Mesothelial cell of epicardium (in vitro differentiated cells): ENCODE results near the gene MAP3K8. TPM values are rescaled to one million over a fixed set of nuclear protein-coding genes. Genes with fewer than 3 reads are reported as not detected.
A peak's percentile ranks its signal among the peaks of the same experiment; 100 is the strongest.

Experiments
- DNase-seq, 2 experiments: peaks; one replicate each; pipeline ENCODE4 v3.0.0; 2021; ENCODE audit warnings: low spot score in 2 of 2; ENCODE audit not compliant: unreplicated experiment in 2 of 2
- H3K27ac Mint-ChIP-seq: 2 replicates; pipeline ENCODE4 v1.8.0; 2021; ENCODE audit warnings: mixed read lengths
- H3K27me3 Mint-ChIP-seq: 2 replicates; pipeline ENCODE4 v1.8.0; 2021; ENCODE audit warnings: low read depth, mixed read lengths
- H3K36me3 Mint-ChIP-seq: 2 replicates; pipeline ENCODE4 v1.8.0; 2021; ENCODE audit warnings: mixed read lengths
- H3K4me1 Mint-ChIP-seq: 2 replicates; pipeline ENCODE4 v1.8.0; 2021; ENCODE audit warnings: mixed read lengths
- H3K4me3 Mint-ChIP-seq: 2 replicates; pipeline ENCODE4 v1.8.0; 2021; ENCODE audit warnings: mild to moderate bottlenecking, moderate library complexity, mixed read lengths
- H3K9me3 Mint-ChIP-seq: 2 replicates; pipeline ENCODE4 v1.8.0; 2021; ENCODE audit warnings: mixed read lengths
- total RNA-seq: library from RNA; stranded (reverse); gene quantifications from 3 replicates; pipeline ENCODE4 v1.2.1, GENCODE V29; 2021
- TF ChIP-seq, protein P1 (sequence below): fragments of 200-600 bp; sonication (generic); IDR thresholded peaks from one replicate; pipeline ENCODE4 v1.5.0; 2021; ENCODE audit warnings: antibody characterized with exemption; ENCODE audit not compliant: unreplicated experiment

The MAP3K8 gene
- total RNA-seq, 1 donor from 2014 or later = 25.0 TPM

DNA sequence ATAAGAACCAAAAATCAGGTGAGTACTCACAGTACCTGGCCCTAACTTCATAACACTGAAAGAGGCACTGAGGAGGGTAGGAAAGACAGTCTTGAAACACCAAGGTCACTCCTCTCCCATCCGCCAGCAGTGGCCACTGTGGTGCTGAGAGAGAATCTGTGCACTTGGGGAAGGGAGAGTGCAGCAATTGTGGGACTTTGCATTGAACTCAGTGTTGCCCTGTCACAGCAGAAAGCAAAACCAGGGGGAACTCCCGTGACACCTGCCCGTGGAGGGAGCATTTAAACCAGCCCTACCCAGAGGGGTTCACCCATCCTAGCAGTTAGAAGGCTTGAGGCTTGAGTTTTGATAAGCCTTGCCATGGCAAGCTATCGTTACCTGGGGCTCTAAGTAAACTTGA is 35.2 kb upstream of the MAP3K8 start:
- Mint-ChIP-seq H3K4me3 (no peak overlapping the region), H3K36me3 (no peaks in the 10 kb centered on the region), H3K27ac (no peak overlapping the region), H3K4me1 (peaks cover 5% of the 10 kb centered on the region), H3K27me3 (no peaks in the 10 kb centered on the region), H3K9me3 (no peaks in the 10 kb centered on the region)
- TF ChIP-seq, protein P1, sequence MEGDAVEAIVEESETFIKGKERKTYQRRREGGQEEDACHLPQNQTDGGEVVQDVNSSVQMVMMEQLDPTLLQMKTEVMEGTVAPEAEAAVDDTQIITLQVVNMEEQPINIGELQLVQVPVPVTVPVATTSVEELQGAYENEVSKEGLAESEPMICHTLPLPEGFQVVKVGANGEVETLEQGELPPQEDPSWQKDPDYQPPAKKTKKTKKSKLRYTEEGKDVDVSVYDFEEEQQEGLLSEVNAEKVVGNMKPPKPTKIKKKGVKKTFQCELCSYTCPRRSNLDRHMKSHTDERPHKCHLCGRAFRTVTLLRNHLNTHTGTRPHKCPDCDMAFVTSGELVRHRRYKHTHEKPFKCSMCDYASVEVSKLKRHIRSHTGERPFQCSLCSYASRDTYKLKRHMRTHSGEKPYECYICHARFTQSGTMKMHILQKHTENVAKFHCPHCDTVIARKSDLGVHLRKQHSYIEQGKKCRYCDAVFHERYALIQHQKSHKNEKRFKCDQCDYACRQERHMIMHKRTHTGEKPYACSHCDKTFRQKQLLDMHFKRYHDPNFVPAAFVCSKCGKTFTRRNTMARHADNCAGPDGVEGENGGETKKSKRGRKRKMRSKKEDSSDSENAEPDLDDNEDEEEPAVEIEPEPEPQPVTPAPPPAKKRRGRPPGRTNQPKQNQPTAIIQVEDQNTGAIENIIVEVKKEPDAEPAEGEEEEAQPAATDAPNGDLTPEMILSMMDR = no peak
- no peak for DNase-seq

DNA sequence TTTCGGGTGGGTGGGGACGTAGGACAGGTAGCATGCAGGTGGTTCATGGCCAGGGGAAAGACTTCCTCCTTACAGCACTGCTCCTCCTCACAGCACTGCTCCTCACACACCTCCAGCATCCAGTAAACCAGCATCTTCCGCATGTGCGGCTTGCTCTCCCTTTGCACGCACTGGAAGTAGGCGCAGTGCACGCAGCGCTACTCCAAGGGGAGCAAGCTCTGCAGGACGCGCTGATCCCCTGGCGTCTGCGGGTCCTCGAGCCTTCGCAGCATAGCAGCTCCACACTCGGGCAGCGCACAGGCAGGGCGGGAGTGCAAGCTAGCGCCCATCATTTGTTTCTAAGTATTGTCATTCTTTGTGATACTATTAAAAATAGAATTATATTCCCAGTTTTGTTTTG is 30.5 kb upstream of the MAP3K8 start:
- Mint-ChIP-seq H3K4me1 (no peaks in the 10 kb centered on the region), H3K27ac (no peak overlapping the region), H3K4me3 (no peak overlapping the region), H3K36me3 (peaks cover 5% of the 10 kb centered on the region), H3K27me3 (no peaks in the 10 kb centered on the region), H3K9me3 (peaks cover 15% of the 10 kb centered on the region)
- TF ChIP-seq, protein P1 = no peak
- no peak for DNase-seq

DNA sequence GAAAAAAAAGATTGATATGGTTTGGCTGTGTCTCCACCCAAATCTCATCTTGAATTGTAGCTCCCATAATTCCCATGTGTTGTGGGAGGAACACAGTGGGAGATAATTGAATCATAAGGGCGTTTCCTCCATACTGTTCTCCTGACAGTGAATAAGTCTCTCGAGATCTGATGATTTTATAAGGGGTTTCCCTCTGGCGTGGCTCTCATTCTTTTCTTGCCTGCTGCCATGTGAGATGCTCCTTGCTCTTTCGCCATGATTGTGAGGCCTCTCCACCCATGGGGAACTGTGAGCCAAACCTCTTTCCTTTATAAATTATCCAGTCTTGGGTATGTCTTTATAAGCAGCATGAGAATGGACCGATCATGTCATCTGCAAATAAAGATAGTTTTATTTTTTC is 29.4 kb upstream of the MAP3K8 start:
- Mint-ChIP-seq H3K4me1 (no peaks in the 10 kb centered on the region), H3K36me3 (peaks cover 5% of the 10 kb centered on the region), H3K27me3 (no peaks in the 10 kb centered on the region), H3K4me3 (no peak overlapping the region), H3K9me3 (peaks cover 15% of the 10 kb centered on the region), H3K27ac (no peak overlapping the region)
- no peak for DNase-seq
- TF ChIP-seq, protein P1 = no peak

DNA sequence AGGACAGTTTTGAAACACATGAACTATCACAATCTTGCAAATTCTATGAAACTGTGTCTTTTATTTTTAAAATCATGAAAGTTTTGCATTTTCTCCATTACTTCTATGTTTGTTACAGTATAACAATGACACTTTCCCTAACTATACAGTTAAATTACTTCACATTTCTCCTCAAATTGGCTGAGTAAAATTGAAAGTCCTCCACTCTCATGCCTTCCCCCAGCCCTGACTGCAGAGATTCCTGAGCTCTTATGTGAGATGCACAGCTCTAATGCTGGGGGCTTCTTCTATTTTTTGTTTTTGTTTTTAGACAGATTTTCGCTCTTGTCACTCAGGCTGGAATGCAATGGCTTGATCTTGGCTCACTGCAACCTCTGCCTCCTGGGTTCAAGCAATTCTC is 22.7 kb upstream of the MAP3K8 start:
- Mint-ChIP-seq H3K4me3 (no peak overlapping the region), H3K9me3 (no peaks in the 10 kb centered on the region), H3K4me1 (peaks cover 6% of the 10 kb centered on the region), H3K36me3 (no peaks in the 10 kb centered on the region), H3K27me3 (no peaks in the 10 kb centered on the region), H3K27ac (no peak overlapping the region)
- TF ChIP-seq, protein P1 = no peak
- no peak for DNase-seq

DNA sequence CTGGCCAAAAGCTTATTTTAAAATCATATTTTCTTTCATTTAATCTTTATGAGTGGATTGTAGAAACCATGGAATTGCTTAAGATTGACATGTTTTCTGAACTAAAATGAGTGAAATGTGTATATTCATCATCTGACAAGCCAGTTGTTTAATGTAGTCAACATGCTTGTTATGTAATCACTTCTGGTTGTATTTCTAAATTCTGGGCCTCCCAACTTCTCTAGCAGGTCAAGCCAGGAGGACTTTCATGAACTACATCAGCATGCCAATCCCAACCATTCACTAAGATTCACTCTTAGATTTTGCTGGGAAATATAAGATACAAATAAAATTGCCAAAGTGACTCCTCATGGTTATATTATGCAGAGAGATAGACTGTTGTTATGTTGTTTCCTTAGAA is 21.1 kb upstream of the MAP3K8 start:
- H3K4me1 Mint-ChIP-seq = peaks cover 7% of the 10 kb centered on the region
- H3K4me3 Mint-ChIP-seq = no peak overlapping the region
- no peaks in the 10 kb centered on the region for H3K9me3 Mint-ChIP-seq
- TF ChIP-seq, protein P1 = no peak
- H3K27me3 Mint-ChIP-seq = no peaks in the 10 kb centered on the region
- DNase-seq = no peak
- H3K27ac Mint-ChIP-seq = no peak overlapping the region
- H3K36me3 Mint-ChIP-seq = no peaks in the 10 kb centered on the region

DNA sequence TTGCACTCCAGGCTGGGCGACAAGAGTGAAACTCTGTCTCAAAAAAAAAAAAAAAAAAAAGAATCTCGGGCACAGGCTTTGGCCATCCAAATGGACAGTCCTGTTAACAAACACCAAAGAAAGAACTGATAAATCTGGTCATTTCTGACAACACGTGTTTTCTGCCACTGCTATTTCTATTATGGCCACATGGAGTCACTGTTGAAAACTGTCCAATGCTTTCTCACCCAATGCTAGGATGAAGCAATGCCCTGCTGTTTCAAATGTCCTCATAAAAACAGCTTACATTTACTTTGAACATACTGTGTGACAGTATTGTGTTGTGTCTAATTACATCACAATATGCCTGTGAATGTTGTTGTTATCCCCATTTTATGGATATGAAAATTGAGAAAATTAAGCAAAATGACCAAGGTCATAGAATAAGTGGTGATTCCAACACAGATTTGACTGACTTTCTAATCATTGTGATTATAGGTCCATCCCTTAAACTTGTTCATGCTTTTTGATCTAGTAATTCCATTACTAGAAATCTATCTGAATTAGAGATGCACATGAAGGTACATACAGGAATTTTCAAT is 19.9 kb upstream of the MAP3K8 start:
- TF ChIP-seq, protein P1 = peak; percentile 72
- H3K9me3 Mint-ChIP-seq = no peaks in the 10 kb centered on the region

More for the DNA sequence above, 19.9 kb upstream of the MAP3K8 start:
- Mint-ChIP-seq H3K4me3 (no peak overlapping the region), H3K27ac (no peak overlapping the region), H3K36me3 (no peaks in the 10 kb centered on the region), H3K4me1 (peaks cover 15% of the 10 kb centered on the region), H3K27me3 (no peaks in the 10 kb centered on the region)
- no peak for DNase-seq
